ENCODE data around the gene FAM83F. TPM values are rescaled to one million over a fixed set of nuclear protein-coding genes. Genes with fewer than 3 reads are reported as not detected.

Gene FAM83F
- total RNA-seq, 6 experiments from 2014 or later: not detected

- Mint-ChIP-seq H3K9me3 (no peaks in the 10 kb centered on the region), H3K4me1 (ENCODE audit: low read depth) (peaks cover 6% of the 10 kb centered on the region; the same call in 1 of the 2 replicates), H3K4me3 (no peak overlapping the region), H3K36me3 (ENCODE audit: low read depth) (no peaks in the 10 kb centered on the region), H3K27ac (no peak overlapping the region), H3K27me3 (ENCODE audit: insufficient read depth) (peaks cover 32% of the 10 kb centered on the region)
- DNase-seq: no peak
- TF ChIP-seq CTCF (IDR thresholded peaks at IDR 0.05): no peak
Measured at GRCh38 chr22:39985383-39986035, 9.2 kb upstream of the FAM83F start.

GRCh38 chr22:39988386-39989114 is 6.2 kb upstream of the FAM83F start:
- TF ChIP-seq CTCF (IDR thresholded peaks at IDR 0.05): no peak
- Mint-ChIP-seq H3K4me1 (ENCODE audit: low read depth) (peaks cover 6% of the 10 kb centered on the region; the same call in 1 of the 2 replicates), H3K4me3 (no peak overlapping the region), H3K9me3 (no peaks in the 10 kb centered on the region), H3K27ac (no peak overlapping the region), H3K27me3 (ENCODE audit: insufficient read depth) (peaks cover 33% of the 10 kb centered on the region), H3K36me3 (ENCODE audit: low read depth) (no peaks in the 10 kb centered on the region)
- no peak for DNase-seq

- H3K36me3 Mint-ChIP-seq (ENCODE audit: low read depth): no peaks in the 10 kb centered on the region
- no peaks in the 10 kb centered on the region for H3K9me3 Mint-ChIP-seq
- no peaks in the 10 kb centered on the region for H3K4me1 Mint-ChIP-seq (ENCODE audit: low read depth)
- peaks cover 24% of the 10 kb centered on the region for H3K27me3 Mint-ChIP-seq (ENCODE audit: insufficient read depth)
- H3K27ac Mint-ChIP-seq: no peak overlapping the region
- no peak for DNase-seq
- H3K4me3 Mint-ChIP-seq: no peak overlapping the region
- TF ChIP-seq CTCF (IDR thresholded peaks at IDR 0.05): no peak
Measured at GRCh38 chr22:39989633-39990032, 5.1 kb upstream of the FAM83F start.

GRCh38 chr22:39990686-39991085 is 4.1 kb upstream of the FAM83F start:
- no peak for TF ChIP-seq CTCF (IDR thresholded peaks at IDR 0.05)
- Mint-ChIP-seq H3K27me3 (ENCODE audit: insufficient read depth) (peaks cover 19% of the 10 kb centered on the region), H3K4me3 (no peak overlapping the region), H3K9me3 (no peaks in the 10 kb centered on the region), H3K27ac (no peak overlapping the region), H3K36me3 (ENCODE audit: low read depth) (no peaks in the 10 kb centered on the region), H3K4me1 (ENCODE audit: low read depth) (no peaks in the 10 kb centered on the region)
- DNase-seq: no peak

- H3K27ac Mint-ChIP-seq: no peak overlapping the region
Measured at GRCh38 chr22:39991159-39991860, 3.4 kb upstream of the FAM83F start.

More at GRCh38 chr22:39991159-39991860, 3.4 kb upstream of the FAM83F start:
- no peak for TF ChIP-seq CTCF (IDR thresholded peaks at IDR 0.05)
- Mint-ChIP-seq H3K27me3 (ENCODE audit: insufficient read depth) (peaks cover 19% of the 10 kb centered on the region), H3K9me3 (no peaks in the 10 kb centered on the region), H3K4me3 (no peak overlapping the region), H3K4me1 (ENCODE audit: low read depth) (no peaks in the 10 kb centered on the region), H3K36me3 (ENCODE audit: low read depth) (no peaks in the 10 kb centered on the region)
- no peak for DNase-seq

Measured in HFFc6 (cell line).